DMS 273 (cell line): Measurements from ENCODE around the gene L3MBTL4.
"Not testable (repeated sequence)": the region's sequence is repeated elsewhere in the genome, so short reads cannot be mapped to it uniquely, and the experiment has no call there.

Source experiments
- DNase-seq: peaks from one replicate; lab custom pipeline; 2025; ENCODE audit not compliant: unreplicated experiment; lab: John Stamatoyannopoulos, UW

The L3MBTL4 gene

GRCh38 chr18:6406910-6407470 lies 7.7 kb downstream of the L3MBTL4 start:
- DNase-seq, result no peak

DNA sequence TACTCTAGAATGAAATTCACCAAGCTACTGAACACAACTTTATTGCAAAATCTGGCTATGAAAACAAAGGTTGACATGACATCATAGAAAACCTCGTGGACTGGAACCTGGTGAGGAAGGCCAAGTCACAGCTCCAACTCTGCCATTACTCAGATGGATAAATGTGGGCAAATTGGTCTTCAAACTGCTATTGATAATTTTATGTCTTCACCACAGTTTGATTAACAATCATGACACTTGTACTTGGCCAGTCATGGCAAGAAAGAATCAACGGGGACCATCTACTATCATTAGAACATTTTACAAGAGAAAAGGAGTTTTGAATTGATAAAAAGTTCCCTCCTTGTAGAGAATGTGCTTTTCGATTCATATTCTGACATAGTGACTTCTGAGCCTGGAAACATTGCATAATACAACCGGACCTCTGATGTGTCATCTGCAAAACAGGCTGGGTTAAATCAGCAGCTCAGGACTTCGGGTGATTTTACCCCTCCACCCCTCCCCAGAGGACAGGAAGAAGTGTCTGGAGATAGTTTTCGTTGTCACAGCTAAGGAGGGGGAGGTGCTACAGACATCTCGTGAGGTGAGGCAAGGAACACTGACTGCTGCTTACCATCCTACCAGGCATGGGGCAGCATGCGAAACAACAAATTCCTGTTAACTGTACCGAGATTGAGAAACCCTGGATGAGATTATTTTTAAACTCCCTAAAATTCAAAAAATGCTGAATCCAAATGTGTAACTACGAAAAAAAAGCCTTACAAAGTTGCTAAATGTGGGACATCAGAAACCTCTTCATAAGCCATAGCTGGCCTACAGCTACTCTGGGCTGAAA lies 8.4 kb downstream of the L3MBTL4 start:
- DNase-seq, result no peak

DNA sequence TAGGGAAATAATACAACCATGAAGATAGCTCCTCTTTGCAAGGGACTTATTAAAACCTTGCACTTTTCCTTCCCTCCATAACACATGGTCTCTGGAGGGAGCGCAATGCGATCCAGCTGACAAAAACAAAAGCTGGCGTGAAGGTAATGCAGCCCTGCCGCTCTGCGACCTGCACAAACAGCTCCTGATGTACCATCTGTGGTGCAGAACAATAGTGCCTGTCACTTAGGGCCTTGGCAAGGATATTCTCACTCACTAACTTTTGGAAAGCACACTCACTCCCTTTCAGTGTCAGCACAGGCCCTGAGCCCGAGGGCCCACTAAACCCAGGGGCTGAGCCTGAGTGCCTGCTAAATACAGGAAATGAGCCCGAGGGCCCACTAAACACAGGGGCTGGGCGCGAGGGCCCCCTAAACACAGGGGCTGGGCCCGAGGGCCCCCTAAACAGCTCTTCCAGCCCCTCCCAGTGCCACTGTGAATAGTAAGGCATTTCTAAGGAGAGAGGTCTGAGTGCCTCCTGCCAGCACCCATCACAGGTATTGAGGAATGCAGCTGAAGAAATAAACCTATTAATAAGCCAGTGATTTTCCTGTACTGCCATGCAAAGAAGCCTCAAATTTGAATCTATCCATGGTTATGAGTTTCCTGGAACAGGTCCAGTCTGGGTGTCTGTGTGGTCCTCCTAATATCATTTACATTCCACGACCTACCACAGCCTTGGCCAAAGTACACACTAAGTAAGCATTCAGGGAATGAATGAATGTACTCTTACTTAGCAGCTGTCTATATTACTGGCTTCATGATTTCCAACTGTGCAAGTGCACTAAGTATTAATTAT lies 9.3 kb downstream of the L3MBTL4 start:
- DNase-seq, result peak; percentile 18

- no peak for DNase-seq
Observed at GRCh38 chr18:6404834-6405233, 9.9 kb downstream of the L3MBTL4 start.

DNA sequence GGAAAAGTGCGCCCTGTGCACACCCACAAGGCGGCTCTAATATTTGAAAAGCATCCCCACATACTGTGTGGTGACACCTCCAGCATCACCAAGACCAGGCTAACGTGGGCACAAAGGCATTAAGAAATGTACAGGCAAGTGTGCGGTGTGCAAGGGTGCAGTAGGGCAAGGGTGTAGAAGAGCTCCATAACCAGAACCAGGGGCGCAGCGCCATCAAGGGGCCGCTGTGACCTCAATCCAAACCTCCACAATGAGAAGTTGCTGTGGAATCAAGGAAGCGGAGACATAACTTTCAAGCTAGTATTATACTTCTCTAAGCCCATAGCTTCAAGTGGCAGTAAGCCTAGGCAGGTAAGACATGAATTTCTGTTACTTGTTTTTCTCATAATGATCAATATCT lies 13.0 kb downstream of the L3MBTL4 start:
- DNase-seq, result peak; percentile 31

DNA sequence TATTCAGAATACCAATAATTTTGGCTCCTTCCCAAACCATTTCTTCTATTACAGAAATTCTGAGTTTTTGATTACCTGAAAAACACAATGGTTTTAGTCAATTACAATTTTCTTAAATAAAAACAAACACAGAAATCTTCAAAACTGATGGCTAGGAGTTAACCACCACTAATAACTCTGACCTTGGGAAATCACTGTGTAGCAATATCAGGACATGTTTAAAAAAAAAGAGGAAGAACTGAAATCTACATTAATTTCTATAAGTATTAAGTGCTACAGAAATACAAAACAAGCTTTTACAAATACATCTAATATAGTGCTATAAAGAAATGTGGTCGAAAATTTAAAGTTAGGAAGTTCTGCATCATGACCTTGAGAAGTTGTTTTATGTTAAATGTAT lies 14.9 kb downstream of the L3MBTL4 start:
- no peak for DNase-seq

DNA sequence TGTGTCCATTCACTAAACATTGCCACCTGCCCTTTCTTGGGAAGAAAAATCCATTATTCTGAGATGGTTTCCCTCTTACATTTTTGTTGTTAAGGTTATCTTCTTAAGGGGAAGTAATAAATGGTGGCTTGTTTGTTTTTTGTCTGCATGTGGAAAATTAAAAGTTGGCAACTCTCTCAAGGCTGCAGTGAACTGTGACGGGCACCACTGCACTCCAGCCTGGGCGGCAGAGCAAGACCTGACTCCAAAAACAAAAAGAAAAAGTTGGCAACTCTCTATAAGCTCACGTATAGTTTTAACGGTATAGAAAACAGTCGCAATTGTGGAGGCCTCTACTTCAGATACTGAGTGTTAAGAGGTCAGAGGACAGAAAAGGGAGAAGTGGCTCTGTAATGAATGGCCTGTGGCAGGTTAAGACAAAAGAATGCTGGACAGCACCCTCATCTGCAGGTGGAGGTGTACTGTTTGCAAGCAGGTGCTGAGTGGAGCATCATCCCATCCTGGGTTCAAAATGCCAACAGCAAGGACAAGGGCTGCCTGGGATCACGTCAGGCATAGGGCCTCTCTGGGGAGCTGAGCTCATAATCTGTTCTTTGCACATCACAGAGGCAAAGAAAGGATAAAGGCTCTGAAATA lies 16.7 kb downstream of the L3MBTL4 start:
- no peak for DNase-seq

GRCh38 chr18:6396847-6397246 lies 17.9 kb downstream of the L3MBTL4 start:
- no peak for DNase-seq

DNA sequence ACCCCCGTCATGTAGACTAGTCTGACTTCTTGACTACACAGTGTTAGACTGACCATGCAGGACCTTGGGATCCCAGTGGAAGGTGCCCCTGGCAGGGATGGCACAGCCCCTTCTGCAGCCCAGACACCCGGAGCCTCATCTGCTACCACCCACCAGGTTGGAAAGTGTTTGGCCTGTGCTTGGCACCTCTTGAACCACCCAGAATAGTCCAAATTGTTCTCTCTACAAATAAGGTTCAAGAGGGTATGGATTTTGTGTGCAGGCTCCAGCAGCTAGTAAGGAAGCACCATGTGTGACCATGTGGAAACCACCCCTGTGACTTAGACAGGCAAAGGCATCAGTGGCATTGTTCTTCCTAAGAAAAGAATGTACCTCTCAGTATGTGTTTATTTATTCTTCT lies 18.4 kb downstream of the L3MBTL4 start:
- no peak for DNase-seq

DNA sequence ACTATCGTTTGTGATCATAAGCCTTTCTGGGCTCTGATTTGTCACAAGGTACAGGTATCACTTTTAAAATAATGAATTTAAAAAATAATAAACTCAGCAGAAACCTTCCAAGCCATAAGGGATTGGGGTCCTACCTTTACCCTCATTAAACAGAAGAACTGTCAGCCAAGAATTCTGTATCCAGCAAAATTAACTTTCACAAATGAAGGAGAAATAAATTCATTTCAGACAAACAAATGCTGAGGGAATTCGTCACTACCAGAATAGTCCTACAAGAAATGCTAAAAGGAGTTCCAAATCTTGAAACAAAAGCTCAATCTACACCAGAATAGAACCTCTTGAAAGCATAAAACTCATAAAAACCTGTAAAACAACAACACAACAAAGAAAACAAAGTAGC lies 25.7 kb downstream of the L3MBTL4 start:
- DNase-seq, result no peak

GRCh38 chr18:6382963-6383362 lies 31.7 kb downstream of the L3MBTL4 start:
- DNase-seq, result no peak

DNA sequence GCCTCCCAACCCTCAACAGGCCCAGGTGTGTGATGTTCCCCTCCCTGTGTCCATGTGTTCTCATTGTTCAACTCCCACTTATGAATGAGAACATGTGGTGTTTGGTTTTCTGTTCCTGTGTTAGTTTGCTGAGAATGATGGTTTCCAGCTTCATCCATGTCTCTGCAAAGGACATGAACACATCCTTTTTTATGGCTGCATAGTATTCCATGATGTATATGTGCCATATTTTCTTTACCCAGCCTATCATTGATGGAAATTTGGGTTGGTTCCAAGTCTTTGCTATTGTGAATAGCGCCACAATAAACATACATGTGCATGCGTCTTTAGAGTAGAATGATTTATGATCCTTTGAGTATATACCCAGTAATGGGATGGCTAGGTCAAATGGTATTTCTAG lies 37.2 kb downstream of the L3MBTL4 start:
- DNase-seq, result not testable (repeated sequence)

- DNase-seq, result no peak
Observed at GRCh38 chr18:6376433-6377229, 38.1 kb downstream of the L3MBTL4 start.

- DNase-seq, result no peak
Observed at GRCh38 chr18:6374935-6375529, 39.7 kb downstream of the L3MBTL4 start.

- no peak for DNase-seq
Observed at GRCh38 chr18:6374340-6374739, 40.4 kb downstream of the L3MBTL4 start.

DNA sequence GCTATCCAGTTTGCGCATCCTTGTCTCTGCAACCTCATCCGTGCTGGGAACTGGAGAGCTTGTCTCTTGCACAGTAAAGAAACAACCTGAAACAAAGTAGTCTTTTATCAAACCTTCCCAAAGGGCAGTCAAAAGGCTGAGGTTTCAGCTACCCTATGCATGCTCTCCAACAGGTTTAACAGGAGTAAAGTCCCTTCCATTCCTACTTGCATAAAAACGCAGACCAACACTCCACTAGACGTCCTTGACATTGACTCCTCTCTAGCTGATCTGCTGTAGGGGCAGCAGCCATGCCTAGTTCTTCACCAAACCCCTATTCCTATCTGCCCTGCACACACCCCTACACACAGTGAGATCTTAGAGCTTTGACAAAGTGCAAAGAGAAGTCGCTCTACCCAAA lies 41.5 kb downstream of the L3MBTL4 start:
- DNase-seq, result no peak

DNA sequence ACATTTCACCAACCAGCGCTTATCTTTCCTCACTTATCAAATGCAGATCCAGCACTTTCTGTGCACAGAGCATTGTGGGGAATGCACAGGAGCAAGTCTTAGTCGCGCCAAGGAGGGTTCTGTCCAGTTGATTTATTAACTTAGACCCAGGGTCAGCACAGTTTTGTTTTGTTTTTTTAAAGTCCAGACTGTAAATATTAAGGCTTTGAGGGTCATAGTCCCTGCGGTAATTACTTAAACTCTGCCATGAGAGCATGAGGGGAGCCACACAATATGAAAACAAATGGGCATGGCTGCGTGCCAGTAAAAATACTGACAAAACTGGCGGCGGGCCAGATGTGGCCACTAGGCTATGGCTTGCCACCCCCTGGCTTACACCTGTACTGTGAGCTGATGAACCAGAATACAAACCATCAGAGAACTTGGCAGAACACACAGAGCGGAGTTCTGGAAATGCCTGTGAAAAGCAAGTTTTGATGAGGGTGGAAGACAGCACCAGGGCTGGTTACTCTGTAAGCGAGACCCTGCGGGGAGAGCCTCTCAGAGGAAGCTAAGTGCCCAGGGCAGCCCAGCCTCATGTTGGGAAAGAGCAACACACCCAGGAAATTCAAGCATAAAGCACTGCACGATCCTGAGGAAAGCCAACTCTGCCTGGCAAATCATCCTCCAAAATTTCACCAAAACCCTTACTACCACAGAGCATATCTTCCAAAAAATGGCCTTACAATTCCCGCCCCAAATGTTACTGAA lies 43.6 kb downstream of the L3MBTL4 start:
- peak; percentile 81 for DNase-seq

DNA sequence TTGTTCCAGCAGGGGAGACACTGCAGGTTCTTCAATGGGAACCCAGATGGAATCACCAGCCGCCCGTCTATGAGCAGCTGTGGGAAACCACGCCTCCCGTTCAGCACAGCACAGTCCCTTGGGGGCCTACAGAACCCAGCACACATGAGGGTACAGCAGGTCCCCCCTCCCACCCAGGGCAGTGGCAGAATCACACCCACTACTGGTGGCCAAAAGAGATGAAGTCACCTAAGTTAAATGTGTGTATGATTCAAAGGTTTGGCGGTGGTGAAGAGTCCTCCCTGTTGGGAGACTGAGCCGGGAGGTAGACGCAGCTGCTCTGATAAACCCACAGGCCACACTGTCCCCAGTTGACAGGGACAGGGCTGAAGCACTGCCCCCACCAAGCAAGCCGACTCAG lies 44.3 kb downstream of the L3MBTL4 start:
- peak; percentile 93 for DNase-seq

DNA sequence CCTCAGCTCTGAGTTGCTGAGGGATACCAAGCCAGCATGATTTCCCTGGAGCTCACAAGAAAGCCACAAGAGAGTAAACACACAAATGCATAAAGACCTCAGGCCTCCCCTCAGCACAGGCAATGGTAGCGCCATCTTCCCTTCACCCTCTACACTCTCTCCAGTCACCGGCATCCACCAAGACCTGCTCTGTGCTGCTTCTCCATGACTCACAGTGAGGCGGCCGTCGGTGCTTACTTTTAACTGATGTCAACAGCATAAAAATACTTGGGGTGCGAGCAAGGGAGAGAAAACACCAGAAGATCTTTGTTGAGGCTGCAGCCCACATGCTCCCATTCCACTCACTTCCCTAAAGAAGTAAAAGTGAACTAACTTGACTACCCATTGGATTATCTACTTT lies 46.7 kb downstream of the L3MBTL4 start:
- DNase-seq, result no peak

GRCh38 chr18:6367208-6367607 lies 47.5 kb downstream of the L3MBTL4 start:
- DNase-seq, result no peak
